HG03457 (cell line): ENCODE data around the gene PAK1.
"Not testable (repeated sequence)": the region's sequence is repeated elsewhere in the genome, so short reads cannot be mapped to it uniquely, and the experiment has no call there.

Experiments used
- ATAC-seq: cut with Tn5 transposase; IDR thresholded peaks from one replicate; pipeline ENCODE4 v1.9.1; 2021; ENCODE audit warnings: moderate number of reproducible peaks; ENCODE audit not compliant: unreplicated experiment

PAK1 gene

GRCh38 chr11:77473801-77474683 is at the start of gene PAK1:
Gene PAK1 (minus strand): TSS chr11:77474094. CDS start chr11:77392520, 81,574 bp downstream.
- ATAC-seq: peak; percentile 61

- no peak for ATAC-seq
Measured at GRCh38 chr11:77522215-77522614, 48.3 kb upstream of the PAK1 start.

GRCh38 chr11:77519847-77520246 is 46.0 kb upstream of the PAK1 start:
- no peak for ATAC-seq

- ATAC-seq: no peak
Measured at GRCh38 chr11:77518471-77518870, 44.6 kb upstream of the PAK1 start.

GRCh38 chr11:77517753-77518152 is 43.9 kb upstream of the PAK1 start:
- ATAC-seq: no peak

- no peak for ATAC-seq
Measured at GRCh38 chr11:77517226-77517625, 43.3 kb upstream of the PAK1 start.

- ATAC-seq: no peak
Measured at GRCh38 chr11:77515483-77515882, 41.6 kb upstream of the PAK1 start.

GRCh38 chr11:77515063-77515462 is 41.2 kb upstream of the PAK1 start:
- no peak for ATAC-seq

GRCh38 chr11:77512092-77512491 is 38.2 kb upstream of the PAK1 start:
- no peak for ATAC-seq

- ATAC-seq: no peak
Measured at GRCh38 chr11:77510851-77511250, 37.0 kb upstream of the PAK1 start.

- ATAC-seq: no peak
Measured at GRCh38 chr11:77510095-77510494, 36.2 kb upstream of the PAK1 start.

- ATAC-seq: no peak
Measured at GRCh38 chr11:77508019-77508418, 34.1 kb upstream of the PAK1 start.

GRCh38 chr11:77506857-77507256 is 33.0 kb upstream of the PAK1 start:
- ATAC-seq: no peak

- no peak for ATAC-seq
Measured at GRCh38 chr11:77505956-77506355, 32.1 kb upstream of the PAK1 start.

GRCh38 chr11:77503006-77503405 is 29.1 kb upstream of the PAK1 start:
- ATAC-seq: no peak

GRCh38 chr11:77502346-77502905 is 28.5 kb upstream of the PAK1 start:
- no peak for ATAC-seq

- ATAC-seq: no peak
Measured at GRCh38 chr11:77501758-77502157, 27.9 kb upstream of the PAK1 start.

GRCh38 chr11:77497368-77497767 is 23.5 kb upstream of the PAK1 start:
- ATAC-seq: no peak

- no peak for ATAC-seq
Measured at GRCh38 chr11:77495526-77495925, 21.6 kb upstream of the PAK1 start.

- ATAC-seq: not testable (repeated sequence)
Measured at GRCh38 chr11:77490035-77490434, 16.1 kb upstream of the PAK1 start.

- ATAC-seq: no peak
Measured at GRCh38 chr11:77487790-77488189, 13.9 kb upstream of the PAK1 start.

- ATAC-seq: no peak
Measured at GRCh38 chr11:77479746-77480352, 6.0 kb upstream of the PAK1 start.
